Dermis blood vessel endothelial cell (primary cell): ENCODE data around the gene ACACA. TPM values are rescaled to one million over a fixed set of nuclear protein-coding genes. Genes with fewer than 3 reads are reported as not detected.
A peak's percentile ranks its signal among the peaks of the same experiment; 100 is the strongest.

Experiments used
- DNase-seq: peaks from one replicate; pipeline ENCODE4 v3.0.0; 2010
- total RNA-seq: library from RNA; depleted of rRNA; stranded (reverse); fragments of >200 nt; gene quantifications from 2 replicates; pipeline ENCODE4 v1.2.3, GENCODE V29; 2014

The ACACA gene
- total RNA-seq, 1 donor from 2014 or later: 36.6 TPM

GRCh38 chr17:37286430-37286829 is 120.2 kb downstream of the ACACA start:
- DNase-seq: no peak

- no peak for DNase-seq
Observed at GRCh38 chr17:37284191-37284590, 122.4 kb downstream of the ACACA start.

- DNase-seq: no peak
Observed at GRCh38 chr17:37283414-37283961, 123.1 kb downstream of the ACACA start.

- DNase-seq: no peak
Observed at GRCh38 chr17:37280841-37281240, 125.8 kb downstream of the ACACA start.

GRCh38 chr17:37278247-37278894 is 128.3 kb downstream of the ACACA start:
- no peak for DNase-seq

- DNase-seq: peak; percentile 31
Observed at GRCh38 chr17:37276475-37276874, 130.2 kb downstream of the ACACA start.

- DNase-seq: no peak
Observed at GRCh38 chr17:37274461-37274860, 132.2 kb downstream of the ACACA start.

GRCh38 chr17:37273409-37274051 is 133.1 kb downstream of the ACACA start:
- peak; percentile 45 for DNase-seq

- DNase-seq: no peak
Observed at GRCh38 chr17:37265446-37266173, 141.0 kb downstream of the ACACA start.

- DNase-seq: no peak
Observed at GRCh38 chr17:37261286-37261685, 145.3 kb downstream of the ACACA start.

- no peak for DNase-seq
Observed at GRCh38 chr17:37259030-37259735, 147.5 kb downstream of the ACACA start.

GRCh38 chr17:37256627-37257026 is 150.0 kb downstream of the ACACA start:
- no peak for DNase-seq

GRCh38 chr17:37255432-37255831 is 151.2 kb downstream of the ACACA start:
- DNase-seq: no peak

- no peak for DNase-seq
Observed at GRCh38 chr17:37247825-37248224, 158.8 kb downstream of the ACACA start.

GRCh38 chr17:37246085-37246484 is 160.6 kb downstream of the ACACA start:
- no peak for DNase-seq

GRCh38 chr17:37240381-37240780 is 166.3 kb downstream of the ACACA start:
- no peak for DNase-seq

- DNase-seq: peak; percentile 56
Observed at GRCh38 chr17:37239690-37240334, 166.8 kb downstream of the ACACA start.

- no peak for DNase-seq
Observed at GRCh38 chr17:37234106-37234505, 172.5 kb downstream of the ACACA start.

- no peak for DNase-seq
Observed at GRCh38 chr17:37233036-37233435, 173.6 kb downstream of the ACACA start.

GRCh38 chr17:37231887-37232286 is 174.7 kb downstream of the ACACA start:
- DNase-seq: no peak

- DNase-seq: no peak
Observed at GRCh38 chr17:37230633-37231032, 176.0 kb downstream of the ACACA start.

GRCh38 chr17:37225465-37225864 is 181.2 kb downstream of the ACACA start:
- DNase-seq: peak; percentile 25
